Uterus (tissue), 4 donors: ENCODE results near the gene KRTAP10-3. TPM values are rescaled to one million over a fixed set of nuclear protein-coding genes. Genes with fewer than 3 reads are reported as not detected.

ENCODE experiments used
- DNase-seq, 2 donors: peaks; one replicate each; pipeline ENCODE4 v3.0.0-alpha.2; 2019 to 2020
- H3K27ac ChIP-seq, 2 donors: fragments of 200-600 bp; sonication (generic); 1 replicate in 1 of 2; 2 replicates in 1 of 2; pipeline ENCODE4 v1.5.1; 2016 to 2018
- H3K27me3 ChIP-seq, 2 donors: fragments of 200-600 bp; sonication (generic); one replicate each; pipeline ENCODE4 v1.5.1; 2018 to 2019; ENCODE audit warnings: control low read depth in 1 of 2
- H3K36me3 ChIP-seq, 2 donors: fragments of 200-600 bp; sonication (generic); one replicate each; pipeline ENCODE4 v1.5.1; 2019; ENCODE audit warnings: control low read depth in 1 of 2
- H3K4me1 ChIP-seq, 2 donors: fragments of 200-600 bp; sonication (generic); one replicate each; pipeline ENCODE4 v1.5.1; 2018 to 2019; ENCODE audit warnings: control low read depth in 1 of 2
- H3K4me3 ChIP-seq, 2 donors: fragments of 200-600 bp; sonication (generic); 1 replicate in 1 of 2; 2 replicates in 1 of 2; pipeline ENCODE4 v1.5.1; 2018 to 2019; ENCODE audit warnings: mild to moderate bottlenecking in 1 of 2
- H3K9me3 ChIP-seq, 2 donors: fragments of 200-600 bp; sonication (generic); one replicate each; pipeline ENCODE4 v1.5.1; 2019; ENCODE audit warnings: control low read depth in 1 of 2
- POLR2A ChIP-seq, 2 donors: fragments of 450-650 bp; IDR thresholded peaks; one replicate each; pipeline ENCODE4 v1.6.1; 2016; ENCODE audit warnings: antibody characterized with exemption in 2 of 2, mild to moderate bottlenecking in 1 of 2, moderate library complexity in 1 of 2
- intact Hi-C: fragments of 100-400 bp; cut with DNase I; formaldehyde crosslinking; loops from one replicate; pipeline ENCODE4 v1.15.1; 2023; ENCODE audit warnings: low total_unique reads
- total RNA-seq, 4 donors: library from RNA; depleted of rRNA in 3 of 4; stranded (reverse); fragments of >200 nt in 3 of 4; gene quantifications; one replicate each; pipeline versions ENCODE4 v1.1.0 to v1.2.4, GENCODE V29; 2014 to 2023
- TF ChIP-seq, protein P1 (sequence below), 4 experiments: fragments of 200-600 bp in 2 of 4; fragments of 450-650 bp in 2 of 4; sonication (generic) in 2 of 4; IDR thresholded peaks; one replicate each; pipeline ENCODE4 v1.5.1; 2016 to 2019; ENCODE audit warnings: antibody characterized with exemption in 4 of 4, mild to moderate bottlenecking in 2 of 4, moderate library complexity in 1 of 4
- donor health status: DM: yes; HTN: yes; CAD: no.

Gene KRTAP10-3
- total RNA-seq, 4 donors from 2014 or later = not detected

DNA sequence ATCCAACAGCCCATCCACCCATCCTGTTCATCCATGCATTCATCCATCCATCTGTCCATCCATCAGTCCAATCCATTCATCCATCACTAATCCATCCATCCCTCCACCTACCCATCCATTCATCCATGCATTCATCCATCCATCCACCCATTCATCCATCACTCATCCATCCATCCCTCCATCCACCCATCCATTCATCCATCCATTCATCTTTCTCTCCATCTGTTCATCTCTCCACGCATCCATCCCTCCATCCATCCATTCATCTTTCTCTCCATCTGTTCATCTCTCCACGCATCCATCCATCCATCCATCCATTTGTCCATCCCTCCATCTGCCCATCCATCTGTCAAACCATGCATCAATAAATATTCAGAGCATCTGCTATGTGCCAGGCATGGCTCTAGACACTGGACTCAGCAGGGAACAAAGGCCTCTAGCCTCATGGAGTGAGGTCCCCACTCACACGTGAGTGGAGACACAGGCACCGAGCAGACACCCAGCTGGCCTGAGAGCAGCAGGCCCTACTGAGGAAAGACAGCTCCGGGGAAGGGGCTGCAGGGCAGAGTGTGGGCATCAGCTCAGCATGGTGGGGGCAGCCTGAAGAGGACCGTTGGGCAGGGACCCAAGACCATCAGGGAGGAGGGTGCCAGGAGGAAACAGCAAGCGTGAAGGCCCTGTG lies 28.2 kb downstream of the KRTAP10-3 start:
- intact Hi-C loops = no loop called here
- no peak overlapping the region for H3K4me3 ChIP-seq
- no peak for TF ChIP-seq POLR2A (IDR thresholded peaks at IDR 0.05)
- TF ChIP-seq, protein P1, sequence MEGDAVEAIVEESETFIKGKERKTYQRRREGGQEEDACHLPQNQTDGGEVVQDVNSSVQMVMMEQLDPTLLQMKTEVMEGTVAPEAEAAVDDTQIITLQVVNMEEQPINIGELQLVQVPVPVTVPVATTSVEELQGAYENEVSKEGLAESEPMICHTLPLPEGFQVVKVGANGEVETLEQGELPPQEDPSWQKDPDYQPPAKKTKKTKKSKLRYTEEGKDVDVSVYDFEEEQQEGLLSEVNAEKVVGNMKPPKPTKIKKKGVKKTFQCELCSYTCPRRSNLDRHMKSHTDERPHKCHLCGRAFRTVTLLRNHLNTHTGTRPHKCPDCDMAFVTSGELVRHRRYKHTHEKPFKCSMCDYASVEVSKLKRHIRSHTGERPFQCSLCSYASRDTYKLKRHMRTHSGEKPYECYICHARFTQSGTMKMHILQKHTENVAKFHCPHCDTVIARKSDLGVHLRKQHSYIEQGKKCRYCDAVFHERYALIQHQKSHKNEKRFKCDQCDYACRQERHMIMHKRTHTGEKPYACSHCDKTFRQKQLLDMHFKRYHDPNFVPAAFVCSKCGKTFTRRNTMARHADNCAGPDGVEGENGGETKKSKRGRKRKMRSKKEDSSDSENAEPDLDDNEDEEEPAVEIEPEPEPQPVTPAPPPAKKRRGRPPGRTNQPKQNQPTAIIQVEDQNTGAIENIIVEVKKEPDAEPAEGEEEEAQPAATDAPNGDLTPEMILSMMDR (IDR thresholded peaks at IDR 0.05) = no peak
- peak in 1 of 2 donors; percentile 11 for DNase-seq
- no peak overlapping the region for H3K27ac ChIP-seq
- no peaks in the 10 kb centered on the region for H3K36me3 ChIP-seq
- H3K4me1 ChIP-seq = no peaks in the 10 kb centered on the region
- H3K27me3 ChIP-seq = no peaks in the 10 kb centered on the region
- no peaks in the 10 kb centered on the region for H3K9me3 ChIP-seq

DNA sequence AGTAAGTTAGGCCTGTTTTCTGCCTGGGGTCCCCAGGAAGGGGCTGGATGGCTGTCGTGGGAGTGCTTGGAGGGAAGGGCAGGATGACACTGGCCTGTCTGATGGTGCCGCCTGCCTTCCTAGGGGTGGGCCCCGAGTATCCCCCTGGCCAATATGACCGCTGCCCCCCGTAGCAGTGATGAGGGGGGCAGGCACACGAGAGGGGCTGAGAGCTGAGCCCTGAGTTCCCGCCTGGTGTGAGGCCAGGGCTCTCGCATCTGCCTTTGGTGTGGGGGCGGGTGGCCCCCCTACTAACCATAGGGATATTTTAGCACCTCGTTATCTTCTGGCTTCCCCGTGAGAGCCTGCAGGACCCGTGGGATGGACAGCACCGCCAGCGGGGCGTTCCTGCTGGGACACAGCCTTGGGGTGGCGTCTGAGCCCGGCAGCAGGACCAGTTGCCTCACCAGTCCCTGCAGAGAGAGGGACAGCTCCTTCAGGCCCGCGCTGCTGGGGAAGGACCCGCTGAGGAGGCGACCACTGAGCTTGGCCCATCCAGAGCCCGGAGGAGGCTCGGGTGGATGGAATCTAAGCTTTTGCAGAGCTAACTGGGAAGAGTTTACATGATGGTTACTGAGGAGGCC lies 29.0 kb downstream of the KRTAP10-3 start:
- Histone ChIP-seq H3K36me3 (no peaks in the 10 kb centered on the region), H3K27ac (no peak overlapping the region), H3K4me3 (no peak overlapping the region), H3K27me3 (no peaks in the 10 kb centered on the region), H3K9me3 (no peaks in the 10 kb centered on the region), H3K4me1 (no peaks in the 10 kb centered on the region)
- TF ChIP-seq, protein P1 (IDR thresholded peaks at IDR 0.05) = no peak
- TF ChIP-seq POLR2A (IDR thresholded peaks at IDR 0.05) = no peak
- intact Hi-C loops = no loop called here
- DNase-seq = peak; percentile 1 to 2

DNA sequence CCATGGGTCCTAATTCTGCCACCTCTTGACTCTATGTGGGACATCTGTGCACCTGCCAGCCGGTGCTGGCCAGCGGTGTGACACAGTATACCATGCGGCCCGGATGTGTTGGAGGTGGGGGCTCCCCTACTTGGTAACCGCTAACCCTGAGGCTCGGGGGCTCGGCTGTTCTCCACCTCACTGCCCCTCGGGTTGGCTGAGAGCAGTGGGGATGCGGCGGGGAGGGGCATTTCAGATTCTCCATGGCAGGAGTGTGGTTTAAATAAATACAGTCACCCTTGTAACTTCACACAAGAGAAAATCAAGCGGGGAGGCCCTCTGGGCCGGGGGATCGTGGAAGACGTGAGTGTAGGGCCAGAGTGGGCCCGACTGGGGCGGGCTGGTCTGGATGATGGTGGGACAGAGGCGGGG lies 29.6 kb downstream of the KRTAP10-3 start:
- intact Hi-C loops = no loop called here
- no peak overlapping the region for H3K27ac ChIP-seq
- H3K36me3 ChIP-seq = no peaks in the 10 kb centered on the region
- no peaks in the 10 kb centered on the region for H3K9me3 ChIP-seq
- no peaks in the 10 kb centered on the region for H3K4me1 ChIP-seq
- DNase-seq = peak in 1 of 2 donors; percentile 1
- H3K4me3 ChIP-seq = no peak overlapping the region
- H3K27me3 ChIP-seq = no peaks in the 10 kb centered on the region
- TF ChIP-seq, protein P1 (IDR thresholded peaks at IDR 0.05) = no peak

DNA sequence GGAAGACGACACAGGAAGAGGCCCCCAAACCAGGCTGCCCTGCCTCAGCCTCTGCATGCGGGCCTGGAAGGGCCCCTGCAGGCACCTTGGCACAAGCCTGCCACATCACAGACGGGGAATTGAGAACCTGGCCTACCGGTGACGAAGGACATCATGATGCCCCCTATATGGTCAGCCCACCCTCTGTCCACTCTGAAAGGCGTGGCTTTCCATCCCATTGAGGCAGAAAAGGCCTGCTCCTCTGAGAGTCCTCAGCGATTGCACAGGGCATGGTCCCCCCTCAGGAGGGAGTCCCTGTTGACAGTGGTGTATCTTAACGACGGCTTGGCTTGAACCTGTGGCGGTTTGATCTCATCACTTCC lies 30.0 kb downstream of the KRTAP10-3 start:
- no peaks in the 10 kb centered on the region for H3K36me3 ChIP-seq
- H3K27ac ChIP-seq = no peak overlapping the region
- no peaks in the 10 kb centered on the region for H3K4me1 ChIP-seq
- DNase-seq = peak in 1 of 2 donors; percentile 3
- TF ChIP-seq, protein P1 (IDR thresholded peaks at IDR 0.05) = no peak
- H3K9me3 ChIP-seq = no peaks in the 10 kb centered on the region
- intact Hi-C loops = no loop called here
- H3K27me3 ChIP-seq = no peaks in the 10 kb centered on the region
- H3K4me3 ChIP-seq = no peak overlapping the region

DNA sequence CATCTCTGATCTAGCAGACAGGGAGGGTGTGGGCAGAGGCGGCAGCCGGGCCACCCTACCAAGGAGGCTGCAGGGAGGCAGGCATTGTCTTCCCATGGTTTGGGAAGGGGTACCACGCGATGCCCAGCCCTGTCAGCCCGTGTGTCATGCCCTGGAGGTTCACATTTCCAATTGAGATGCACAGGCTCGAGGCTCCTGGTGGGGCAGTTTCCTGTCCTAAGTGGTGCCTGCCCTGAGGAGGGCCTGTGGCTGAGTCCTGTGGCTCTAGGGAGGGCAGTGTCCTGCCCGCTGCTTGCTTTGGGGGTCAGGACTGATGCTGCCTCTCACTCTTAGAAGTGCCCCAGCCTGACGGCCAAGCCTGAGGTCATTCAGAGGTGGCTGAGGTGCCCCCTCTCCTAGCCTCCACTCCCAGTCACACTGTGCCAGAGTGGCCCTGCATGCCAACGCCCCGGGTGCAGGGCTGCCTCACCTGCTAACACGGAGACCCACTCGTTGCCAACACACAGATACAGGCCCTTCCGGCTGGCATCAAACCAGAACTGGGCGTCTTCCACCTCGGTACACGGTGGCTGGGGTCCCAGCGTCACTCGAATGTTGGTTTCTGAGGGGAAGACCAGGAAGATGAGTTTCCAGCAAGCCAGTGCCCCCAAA lies 30.5 kb downstream of the KRTAP10-3 start:
- no peaks in the 10 kb centered on the region for H3K9me3 ChIP-seq
- no peak overlapping the region for H3K27ac ChIP-seq
- TF ChIP-seq POLR2A (IDR thresholded peaks at IDR 0.05) = no peak
- H3K4me3 ChIP-seq = no peak overlapping the region
- peak; percentile 1 to 5 for DNase-seq
- no peaks in the 10 kb centered on the region for H3K36me3 ChIP-seq
- H3K4me1 ChIP-seq = no peaks in the 10 kb centered on the region
- intact Hi-C loops = no loop called here
- no peaks in the 10 kb centered on the region for H3K27me3 ChIP-seq
